ENCODE results near the gene CORIN.

- TF ChIP-seq CTCF (conservative IDR thresholded peaks at IDR 0.05; ENCODE audit: low read depth, low read length) (no peak), POLR2A (IDR thresholded peaks at IDR 0.05; ENCODE audit: low read depth, low read length) (no peak), CHD1 (IDR thresholded peaks at IDR 0.05; ENCODE audit: low read depth, low read length) (no peak), RAD21 (IDR thresholded peaks at IDR 0.05; ENCODE audit: low read length) (no peak), SMC3 (IDR thresholded peaks at IDR 0.05; ENCODE audit: low read depth, low read length) (no peak), NFE2L2 (IDR thresholded peaks at IDR 0.05; ENCODE audit: low read depth, low read length) (no peak)
These were observed 101.7 kb downstream of the CORIN start for GRCh38 chr4:47736146-47736545.
